ENCODE results near the gene CTSC. TPM values are rescaled to one million over a fixed set of nuclear protein-coding genes. Genes with fewer than 3 reads are reported as not detected.

The CTSC gene
- total RNA-seq, 1 donor from 2014 or later, result 195 TPM

- TF ChIP-seq CTCF (IDR thresholded peaks at IDR 0.05; ENCODE audit: insufficient read depth, low read depth, low read length), result no peak
- TF ChIP-seq EZH2 (IDR thresholded peaks at IDR 0.05; ENCODE audit: insufficient read depth, low read length), result no peak
- no peaks in the 10 kb centered on the region for H3K9me3 ChIP-seq (ENCODE audit: insufficient read depth, low read depth, low read length)
- H3K4me1 ChIP-seq (ENCODE audit: insufficient read depth, low read length), result peaks cover 13% of the 10 kb centered on the region
- H4K20me1 ChIP-seq (ENCODE audit: insufficient read depth, low read length), result no peaks in the 10 kb centered on the region
- Mint-ChIP-seq H3K4me3 (ENCODE audit: unreplicated experiment) (no peak overlapping the region), H3K27me3 (ENCODE audit: low read depth, unreplicated experiment) (no peaks in the 10 kb centered on the region), H3K27ac (ENCODE audit: unreplicated experiment) (peak overlapping the region; percentile 93), H3K9me3 (ENCODE audit: unreplicated experiment) (no peaks in the 10 kb centered on the region), H3K36me3 (ENCODE audit: low read depth, unreplicated experiment) (no peaks in the 10 kb centered on the region), H3K4me1 (ENCODE audit: low read depth, unreplicated experiment) (peaks cover 15% of the 10 kb centered on the region)
- H3K4me3 ChIP-seq (ENCODE audit: insufficient read depth, low read depth, low read length), result no peak overlapping the region
- H3K27me3 ChIP-seq (ENCODE audit: insufficient read depth, low read length), result no peaks in the 10 kb centered on the region
- H3K27ac ChIP-seq (ENCODE audit: low read depth, low read length), result peak overlapping the region; percentile 61
- no peak overlapping the region for H2AFZ ChIP-seq (ENCODE audit: low read depth, low read length)
- H3K4me2 ChIP-seq (ENCODE audit: low read length), result peak overlapping the region; percentile 78
- peak overlapping the region; percentile 47 for H3K9ac ChIP-seq (ENCODE audit: low read length)
- DNase-seq (ENCODE audit: low read depth) (peak; percentile 79), FAIRE-seq (no peak)
- no peaks in the 10 kb centered on the region for H3K36me3 ChIP-seq (ENCODE audit: insufficient read depth, low read length)
- no peaks in the 10 kb centered on the region for H3K79me2 ChIP-seq (ENCODE audit: insufficient read depth, low read length)
Measured at GRCh38 chr11:88384004-88384668, 46.6 kb upstream of the CTSC start.

GRCh38 chr11:88383447-88383846, 45.9 kb upstream of the CTSC start:
- FAIRE-seq, result no peak
- H3K27ac Mint-ChIP-seq (ENCODE audit: unreplicated experiment), result peak overlapping the region; percentile 89
- H3K36me3 Mint-ChIP-seq (ENCODE audit: low read depth, unreplicated experiment), result no peaks in the 10 kb centered on the region

GRCh38 chr11:88379130-88379529, 41.6 kb upstream of the CTSC start:
- no peaks in the 10 kb centered on the region for H4K20me1 ChIP-seq (ENCODE audit: insufficient read depth, low read length)
- DNase-seq (ENCODE audit: low read depth), result no peak
- no peaks in the 10 kb centered on the region for H3K9me3 Mint-ChIP-seq (ENCODE audit: unreplicated experiment)
- no peak overlapping the region for H3K27ac ChIP-seq (ENCODE audit: low read depth, low read length)
- H3K9ac ChIP-seq (ENCODE audit: low read length), result no peak overlapping the region
- H3K27me3 Mint-ChIP-seq (ENCODE audit: low read depth, unreplicated experiment), result no peaks in the 10 kb centered on the region
- H3K4me1 Mint-ChIP-seq (ENCODE audit: low read depth, unreplicated experiment), result peaks cover 14% of the 10 kb centered on the region
- H3K79me2 ChIP-seq (ENCODE audit: insufficient read depth, low read length), result no peaks in the 10 kb centered on the region
- H3K4me2 ChIP-seq (ENCODE audit: low read length), result no peak overlapping the region
- peaks cover 5% of the 10 kb centered on the region for H3K4me1 ChIP-seq (ENCODE audit: insufficient read depth, low read length)
- H3K36me3 ChIP-seq (ENCODE audit: insufficient read depth, low read length), result no peaks in the 10 kb centered on the region
- TF ChIP-seq CTCF (IDR thresholded peaks at IDR 0.05; ENCODE audit: insufficient read depth, low read depth, low read length) (no peak), EZH2 (IDR thresholded peaks at IDR 0.05; ENCODE audit: insufficient read depth, low read length) (no peak)
- no peak overlapping the region for H3K4me3 Mint-ChIP-seq (ENCODE audit: unreplicated experiment)
- H3K4me3 ChIP-seq (ENCODE audit: insufficient read depth, low read depth, low read length), result no peak overlapping the region
- no peaks in the 10 kb centered on the region for H3K36me3 Mint-ChIP-seq (ENCODE audit: low read depth, unreplicated experiment)
- FAIRE-seq, result no peak
- H2AFZ ChIP-seq (ENCODE audit: low read depth, low read length), result no peak overlapping the region
- no peak overlapping the region for H3K27ac Mint-ChIP-seq (ENCODE audit: unreplicated experiment)
- no peaks in the 10 kb centered on the region for H3K9me3 ChIP-seq (ENCODE audit: insufficient read depth, low read depth, low read length)
- no peaks in the 10 kb centered on the region for H3K27me3 ChIP-seq (ENCODE audit: insufficient read depth, low read length)

More at GRCh38 chr11:88383447-88383846, 45.9 kb upstream of the CTSC start:
- H3K4me3 Mint-ChIP-seq (ENCODE audit: unreplicated experiment), result no peak overlapping the region
- TF ChIP-seq EZH2 (IDR thresholded peaks at IDR 0.05; ENCODE audit: insufficient read depth, low read length), result no peak
- no peak for DNase-seq (ENCODE audit: low read depth)
- H3K27me3 Mint-ChIP-seq (ENCODE audit: low read depth, unreplicated experiment), result no peaks in the 10 kb centered on the region
- Histone ChIP-seq H3K36me3 (ENCODE audit: insufficient read depth, low read length) (no peaks in the 10 kb centered on the region), H3K9me3 (ENCODE audit: insufficient read depth, low read depth, low read length) (no peaks in the 10 kb centered on the region), H3K27me3 (ENCODE audit: insufficient read depth, low read length) (no peaks in the 10 kb centered on the region), H3K27ac (ENCODE audit: low read depth, low read length) (peak overlapping the region; percentile 61), H2AFZ (ENCODE audit: low read depth, low read length) (no peak overlapping the region), H3K9ac (ENCODE audit: low read length) (no peak overlapping the region), H3K4me2 (ENCODE audit: low read length) (no peak overlapping the region), H4K20me1 (ENCODE audit: insufficient read depth, low read length) (no peaks in the 10 kb centered on the region), H3K4me3 (ENCODE audit: insufficient read depth, low read depth, low read length) (no peak overlapping the region), H3K79me2 (ENCODE audit: insufficient read depth, low read length) (no peaks in the 10 kb centered on the region), H3K4me1 (ENCODE audit: insufficient read depth, low read length) (peaks cover 13% of the 10 kb centered on the region)
- no peaks in the 10 kb centered on the region for H3K9me3 Mint-ChIP-seq (ENCODE audit: unreplicated experiment)
- H3K4me1 Mint-ChIP-seq (ENCODE audit: low read depth, unreplicated experiment), result peaks cover 15% of the 10 kb centered on the region

Measured in astrocyte (in vitro differentiated cells and primary cell).